GM21619 (cell line): ENCODE measurements around the gene MAML3.
"Not testable (repeated sequence)": the region's sequence is repeated elsewhere in the genome, so short reads cannot be mapped to it uniquely, and the experiment has no call there.

Source experiments
- ATAC-seq: cut with Tn5 transposase; IDR thresholded peaks from one replicate; pipeline ENCODE4 v1.9.1; 2021; ENCODE audit not compliant: unreplicated experiment

MAML3 gene

DNA sequence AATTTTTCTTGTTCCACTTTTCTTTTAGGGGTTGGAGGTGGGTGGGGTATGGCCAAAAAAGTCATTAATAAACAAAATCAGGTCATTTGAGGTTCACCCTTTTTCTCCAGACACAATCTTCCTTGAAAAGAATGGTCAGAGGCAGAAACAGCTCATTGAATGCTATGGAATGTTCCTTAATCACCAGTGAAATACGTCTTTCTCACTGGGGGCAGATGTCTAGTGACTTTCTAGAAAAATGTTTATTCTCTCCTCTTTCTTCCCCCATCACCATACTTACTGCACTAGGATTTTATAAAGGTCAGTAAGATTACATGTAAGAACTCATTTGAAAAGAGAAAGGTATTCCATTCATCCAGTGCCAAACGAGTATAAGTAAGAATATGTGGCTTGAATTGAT, 443.9 kb downstream of the MAML3 start:
- no peak for ATAC-seq

DNA sequence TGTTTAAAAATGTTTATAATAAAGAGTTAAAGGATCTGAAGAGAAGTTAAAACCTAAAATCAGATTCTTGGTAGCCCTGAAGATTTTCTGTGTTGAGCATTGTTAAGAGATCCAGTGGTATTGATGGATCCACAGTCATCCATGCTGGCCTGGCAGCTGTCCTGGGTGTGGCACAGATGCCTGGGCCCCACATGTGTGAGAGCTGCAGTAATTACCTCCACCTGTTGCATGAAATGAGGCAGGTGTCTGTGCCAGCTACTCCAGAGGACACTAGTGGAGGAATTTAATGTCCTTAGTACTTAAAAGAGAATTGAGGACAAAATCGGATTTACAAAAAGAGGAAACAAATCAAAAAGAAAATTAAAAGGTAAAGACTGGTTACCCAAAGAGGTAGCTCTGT, 444.3 kb downstream of the MAML3 start:
- ATAC-seq, result no peak

DNA sequence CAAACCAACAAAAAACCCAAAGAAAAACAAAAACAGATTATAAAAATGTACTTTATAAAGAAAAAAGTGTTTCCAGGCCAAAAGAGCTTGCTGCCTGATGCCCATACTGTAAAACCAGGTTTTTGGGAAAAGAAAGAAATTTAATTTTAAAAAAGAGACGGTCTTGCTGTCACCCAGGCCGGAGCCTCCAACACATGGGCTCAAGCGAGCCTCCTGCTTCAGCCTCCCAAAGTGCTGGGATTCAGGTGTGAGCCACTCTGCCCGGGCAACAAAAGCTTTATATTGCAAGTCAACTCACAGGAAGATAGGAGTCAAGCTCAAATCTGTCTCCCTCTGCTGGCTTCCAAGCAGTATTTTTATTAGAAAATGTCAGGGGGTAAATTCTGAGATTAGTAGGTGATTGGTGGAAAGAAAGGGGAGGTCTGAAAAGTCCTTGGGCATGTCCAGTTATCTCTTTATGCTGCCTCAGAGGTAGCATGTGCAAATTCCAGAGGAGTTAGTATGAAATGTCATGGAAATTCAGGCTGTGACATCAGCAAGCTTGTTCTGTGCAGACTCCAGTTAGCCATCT, 449.0 kb downstream of the MAML3 start:
- no peak for ATAC-seq

DNA sequence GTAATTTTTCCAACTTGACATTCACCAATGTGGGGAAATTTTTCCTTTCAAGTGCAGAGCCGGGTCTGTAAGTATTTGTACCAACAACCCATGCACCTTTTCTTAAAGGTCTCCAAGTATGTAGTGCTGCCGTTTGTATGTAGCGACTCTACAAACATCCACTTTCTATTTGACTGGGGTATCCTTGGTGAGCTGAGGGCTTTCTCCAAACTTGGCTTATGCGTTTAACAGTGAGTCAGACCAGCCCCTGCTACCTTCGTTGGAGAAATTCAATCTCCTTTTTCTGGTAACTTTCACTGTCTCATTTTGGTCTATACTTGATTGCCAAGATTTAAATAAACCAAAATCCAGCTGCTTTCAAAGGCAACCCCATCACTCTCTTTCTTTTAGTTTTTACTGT, 453.4 kb downstream of the MAML3 start:
- no peak for ATAC-seq

DNA sequence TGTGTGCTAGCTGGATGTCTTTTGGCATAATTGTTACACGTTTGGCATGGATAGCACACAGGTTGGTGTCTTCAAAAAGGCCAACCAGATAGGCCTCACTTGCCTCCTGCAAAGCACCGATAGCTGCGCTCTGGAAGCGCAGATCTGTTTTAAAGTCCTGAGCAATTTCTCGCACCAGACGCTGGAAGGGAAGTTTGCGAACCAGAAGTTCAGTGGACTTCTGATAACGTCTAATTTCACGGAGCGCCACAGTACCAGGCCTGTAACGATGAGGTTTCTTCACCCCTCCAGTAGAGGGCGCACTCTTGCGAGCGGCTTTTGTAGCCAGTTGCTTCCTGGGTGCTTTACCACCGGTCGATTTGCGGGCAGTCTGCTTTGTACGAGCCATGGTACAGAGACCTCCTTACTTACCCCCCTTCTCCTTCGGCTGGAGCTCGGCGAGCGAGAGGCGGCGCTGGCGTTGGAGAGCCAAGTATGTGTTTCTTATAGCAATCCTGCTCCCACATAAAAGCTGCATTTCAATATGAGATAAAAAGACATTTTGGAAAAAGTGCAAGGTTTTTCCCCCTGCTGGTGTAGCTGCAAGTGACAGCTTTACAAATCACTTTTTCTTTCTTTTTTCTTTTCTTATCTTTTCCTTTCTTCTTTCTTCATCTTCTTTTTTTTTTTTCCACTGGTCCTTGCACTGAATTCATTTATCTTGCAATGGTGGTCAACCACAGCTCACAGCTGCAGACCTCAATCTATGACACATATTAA, 455.6 kb downstream of the MAML3 start:
- not testable (repeated sequence) for ATAC-seq

DNA sequence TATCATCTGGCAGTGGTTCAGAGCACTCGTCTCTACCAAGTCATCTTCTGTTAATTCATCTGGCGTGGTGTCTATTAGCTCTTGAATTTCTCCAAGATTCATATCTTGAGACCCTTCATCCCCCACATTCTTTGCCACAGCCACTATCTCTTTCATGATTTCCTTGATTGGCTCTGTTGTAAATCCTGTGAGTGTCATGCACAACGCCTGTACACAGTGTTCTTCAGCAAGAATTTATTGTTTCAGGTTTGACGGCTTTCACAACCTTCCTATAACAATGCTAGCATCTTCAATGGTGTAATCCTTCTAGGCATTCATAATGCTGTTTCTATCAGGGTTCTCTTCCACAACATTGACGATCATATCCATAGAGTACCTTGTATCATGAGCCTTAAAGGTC, 457.5 kb downstream of the MAML3 start:
- ATAC-seq, result no peak

DNA sequence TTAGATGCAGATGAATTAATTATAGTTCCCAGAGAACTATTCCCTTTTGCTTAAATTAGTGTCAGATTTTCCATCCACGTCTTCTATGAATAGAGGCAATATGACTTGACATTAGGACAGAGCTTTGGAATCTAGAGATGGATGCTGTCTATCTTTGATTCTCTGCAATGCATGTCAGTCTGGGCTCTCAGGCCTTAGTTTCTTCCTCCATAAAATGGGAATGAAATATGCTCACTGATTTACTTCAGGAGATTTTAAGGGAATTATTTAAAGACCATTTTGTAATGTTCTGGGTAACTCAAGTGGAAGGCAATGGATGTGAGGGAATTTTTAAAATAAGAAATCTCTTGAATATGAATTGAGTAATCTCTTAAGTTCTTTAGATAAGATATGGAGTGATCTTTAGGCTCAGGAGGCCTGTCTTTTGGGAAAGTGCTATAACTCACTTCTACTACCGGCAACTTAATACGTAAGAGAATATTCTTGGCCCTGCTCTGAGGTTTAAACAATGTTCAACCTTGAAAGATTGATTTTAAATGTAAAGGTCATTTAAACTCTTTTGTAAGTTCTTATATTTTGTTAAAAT, 459.4 kb downstream of the MAML3 start:
- ATAC-seq, result no peak

DNA sequence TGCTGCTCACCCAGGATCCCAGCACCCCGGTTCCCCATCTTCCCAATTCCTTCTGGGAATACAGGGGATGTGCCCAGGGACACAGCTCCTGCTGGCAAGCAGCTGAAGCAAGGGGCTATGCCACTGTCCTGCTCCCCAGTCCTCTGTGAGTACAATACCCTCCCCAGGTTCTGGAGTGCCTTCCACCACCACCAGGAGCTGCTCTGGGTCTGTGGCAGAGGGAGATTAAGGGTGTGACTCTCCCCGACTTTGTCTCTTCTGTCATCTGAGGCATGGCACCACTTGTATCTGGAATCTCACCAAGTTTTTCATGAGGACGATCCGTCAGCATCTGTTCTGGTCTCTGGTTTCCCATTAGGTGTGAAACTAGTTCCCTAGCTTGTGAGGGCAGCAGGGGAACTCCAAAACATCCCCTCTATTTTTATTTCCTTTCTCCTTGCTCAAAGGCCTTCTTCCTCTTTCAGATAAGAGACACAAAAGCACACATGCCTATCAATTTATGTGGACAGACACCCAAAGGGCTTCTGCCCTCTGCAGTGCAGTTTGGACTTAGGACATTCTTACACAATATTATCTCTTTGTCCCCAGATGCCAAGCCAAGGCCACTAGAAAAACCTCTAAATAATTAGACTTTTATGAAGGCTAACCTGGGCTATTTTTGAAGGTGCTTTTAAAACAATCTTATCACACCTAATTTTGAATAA, 461.5 kb downstream of the MAML3 start:
- ATAC-seq, result no peak

DNA sequence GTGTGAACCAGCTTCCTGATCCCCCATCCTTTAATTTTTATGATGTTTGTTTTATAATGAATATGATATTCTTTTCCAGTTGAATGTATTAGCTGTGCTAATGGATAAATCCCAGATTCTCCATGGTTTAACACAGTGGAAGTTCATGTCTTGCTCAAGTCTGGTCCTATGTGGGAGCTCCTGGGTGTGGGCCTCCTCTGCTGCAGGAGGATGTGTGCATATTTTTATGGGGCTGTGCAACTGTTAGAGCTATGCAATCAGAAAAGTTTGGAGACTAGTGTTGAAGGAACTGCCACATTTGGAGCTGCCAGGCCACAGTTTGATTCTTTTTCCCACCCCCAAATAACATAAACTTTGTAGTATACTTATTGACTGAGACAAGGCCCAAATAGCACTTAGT, 463.6 kb downstream of the MAML3 start:
- ATAC-seq, result no peak

DNA sequence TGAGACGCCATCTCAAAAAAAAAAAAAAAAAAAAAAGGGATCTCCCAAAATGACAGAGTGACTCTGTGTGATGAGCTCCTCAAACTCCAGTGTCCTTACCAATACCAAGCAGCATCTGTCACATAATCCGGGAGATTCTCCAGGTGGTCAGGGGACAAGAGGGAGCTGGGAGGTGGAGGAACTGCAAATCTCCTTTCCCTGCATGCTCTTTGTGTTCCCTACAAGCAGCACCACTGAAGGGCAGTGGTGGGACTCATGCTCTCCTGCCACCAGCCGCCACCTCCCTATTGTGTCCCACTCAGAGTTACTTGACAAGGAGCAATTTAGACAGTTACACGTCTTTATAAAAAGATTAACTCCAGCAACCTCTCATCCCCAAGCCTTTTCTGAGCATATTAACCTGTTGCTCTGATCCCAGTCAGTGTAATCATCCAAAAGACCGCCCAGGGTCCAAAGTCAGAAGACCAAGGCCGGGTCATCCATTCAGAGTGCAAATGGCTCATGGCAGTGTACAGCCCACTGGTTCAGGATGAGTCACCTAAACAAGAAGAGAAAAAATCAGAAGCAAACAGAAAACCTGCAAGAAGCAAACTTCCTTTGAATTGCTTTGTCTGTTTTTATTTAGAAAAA, 464.8 kb downstream of the MAML3 start:
- ATAC-seq, result no peak

DNA sequence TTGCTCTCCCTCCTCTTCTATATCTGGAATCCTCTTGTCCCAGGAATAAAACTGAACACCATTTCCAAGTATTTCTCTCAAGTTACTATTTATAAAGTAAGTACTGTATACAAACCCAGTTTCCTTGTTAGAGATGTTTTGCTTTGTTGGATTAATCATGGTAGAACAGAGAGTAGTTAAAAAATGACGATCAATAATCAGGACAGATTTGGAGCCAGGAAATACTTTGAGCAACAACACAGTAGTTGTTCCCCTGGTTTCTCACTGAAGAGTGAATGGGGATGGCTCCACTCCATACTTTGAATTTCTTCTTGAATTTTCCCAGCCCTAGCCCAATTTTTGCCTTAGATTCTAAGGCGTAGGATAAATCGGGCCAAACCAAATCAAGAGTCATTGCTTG, 467.0 kb downstream of the MAML3 start:
- ATAC-seq, result no peak

DNA sequence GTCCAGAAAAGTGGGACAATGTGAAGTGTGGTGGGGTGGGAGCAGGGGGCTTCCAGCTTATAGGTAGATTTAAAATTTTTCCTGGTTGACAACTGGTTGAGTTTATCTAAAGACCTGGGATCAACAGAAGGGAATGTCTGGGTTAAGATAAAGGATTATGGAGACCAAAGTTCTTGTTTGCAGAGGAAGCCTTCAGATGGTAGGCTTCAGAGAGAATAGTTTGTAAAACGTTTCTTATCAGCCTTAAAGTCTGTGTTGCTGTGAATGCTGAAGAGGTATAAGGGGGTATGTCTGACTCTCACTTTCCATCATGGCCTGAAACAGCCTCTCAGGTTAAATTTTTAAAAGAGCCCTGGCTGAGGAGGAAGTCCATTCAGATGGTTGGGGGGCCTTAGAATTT, 467.9 kb downstream of the MAML3 start:
- ATAC-seq, result no peak

DNA sequence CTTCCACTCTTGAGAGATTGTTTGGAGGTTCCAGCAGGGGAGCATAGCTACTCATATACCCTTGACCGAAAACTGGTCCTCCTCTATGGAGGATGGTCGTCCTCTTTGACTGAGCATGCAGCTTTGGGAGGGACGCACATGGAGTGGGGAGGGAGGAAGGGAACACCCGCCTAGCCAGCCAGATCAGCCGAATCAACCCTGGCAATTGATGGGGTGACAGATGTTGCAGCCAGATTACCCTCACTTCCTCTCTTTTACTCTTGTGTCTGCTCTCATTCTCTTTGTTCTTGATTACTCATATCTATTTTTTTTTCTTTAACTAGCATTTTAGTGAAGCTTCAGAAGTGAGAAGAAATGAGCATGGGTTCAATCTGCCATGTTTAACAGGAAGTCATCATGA, 468.8 kb downstream of the MAML3 start:
- no peak for ATAC-seq

DNA sequence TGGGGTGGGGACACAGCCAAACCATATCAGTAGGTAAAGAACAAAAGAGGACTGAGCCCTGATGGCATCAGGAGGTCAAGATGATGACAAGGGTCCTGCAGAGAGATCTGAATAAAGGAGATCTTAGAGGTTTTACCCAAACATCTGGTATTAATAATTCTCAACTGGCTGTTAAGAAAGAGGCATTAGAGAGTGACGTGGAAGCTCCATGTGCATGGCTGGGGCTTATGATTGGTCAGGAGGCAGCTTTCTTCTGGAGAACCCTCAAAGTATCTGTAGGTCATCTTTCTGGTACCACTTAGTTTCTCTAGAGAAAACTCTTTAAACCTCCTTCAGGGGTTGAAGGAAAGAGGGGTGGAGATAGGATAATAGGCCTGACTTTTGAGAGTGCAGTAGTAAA, 469.6 kb downstream of the MAML3 start:
- ATAC-seq, result no peak

DNA sequence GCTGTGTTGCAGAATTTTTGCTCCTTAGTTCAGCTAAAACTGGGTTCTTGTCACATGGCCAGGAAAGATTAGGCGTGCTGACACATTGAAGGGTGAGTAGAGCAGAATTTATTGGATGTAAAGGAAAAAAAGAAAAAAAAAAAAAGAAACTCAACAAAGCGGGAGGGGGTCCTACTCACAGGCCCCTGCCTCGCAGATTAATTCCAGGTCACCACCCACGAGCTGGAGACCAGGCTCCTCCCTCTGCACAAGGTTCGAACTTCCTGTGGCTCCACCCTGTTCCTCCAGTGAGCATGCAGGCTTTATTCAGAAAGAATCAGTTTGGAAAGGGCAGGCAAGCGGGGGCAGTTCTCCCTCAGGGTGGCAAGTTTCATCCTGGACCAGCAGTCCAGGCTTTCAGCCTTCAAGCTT, 471.2 kb downstream of the MAML3 start:
- ATAC-seq, result no peak

DNA sequence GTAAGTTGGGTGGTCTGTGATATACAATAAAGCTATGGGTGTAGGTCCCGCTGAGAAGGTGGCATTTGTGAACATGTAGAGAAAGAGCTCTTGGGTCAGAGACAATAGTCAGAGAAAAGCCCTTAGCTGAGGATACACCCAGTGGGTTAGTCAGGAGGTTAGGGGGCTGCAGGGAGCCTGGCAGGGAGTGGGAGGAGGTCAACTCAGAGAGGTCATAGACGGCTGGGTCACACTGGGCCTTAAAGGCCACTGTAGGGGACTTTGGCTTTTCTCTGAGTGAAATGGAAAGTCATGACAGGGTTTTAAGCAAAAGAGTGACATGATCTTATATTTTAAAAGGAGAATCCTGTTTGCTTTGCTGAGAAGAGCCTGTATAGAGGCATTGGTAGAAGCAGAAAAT, 471.7 kb downstream of the MAML3 start:
- ATAC-seq, result no peak

DNA sequence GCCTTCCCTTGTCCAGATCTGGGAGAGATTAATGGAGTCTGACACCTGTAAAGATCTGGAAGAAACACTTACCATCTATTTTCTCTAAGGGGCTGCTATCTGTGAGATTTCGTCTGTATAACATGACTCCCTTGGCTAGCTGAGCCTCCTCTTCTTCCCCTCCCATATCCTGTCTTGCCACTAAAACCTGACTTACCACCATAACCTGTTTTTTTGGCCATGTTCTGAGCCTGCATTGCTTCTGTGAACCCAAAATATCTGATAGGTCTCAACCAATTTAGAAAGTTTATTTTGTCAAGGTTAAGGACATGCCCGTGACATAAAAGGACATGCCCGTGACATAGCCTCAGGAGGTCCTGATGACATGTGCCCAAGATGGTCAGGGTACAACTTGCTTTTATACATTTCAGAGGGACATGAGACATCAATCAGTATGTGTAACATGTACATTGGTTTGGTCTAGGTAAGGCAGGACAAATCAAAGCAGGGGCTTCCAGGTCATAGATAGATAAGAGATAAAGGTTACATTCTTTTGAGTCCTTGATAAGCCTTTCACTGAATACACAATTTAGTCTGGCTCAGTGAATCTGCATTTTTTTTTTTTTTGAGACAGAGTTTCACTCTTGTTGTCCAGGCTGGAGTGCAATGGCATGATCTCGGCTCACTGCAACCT, 476.9 kb downstream of the MAML3 start:
- no peak for ATAC-seq

DNA sequence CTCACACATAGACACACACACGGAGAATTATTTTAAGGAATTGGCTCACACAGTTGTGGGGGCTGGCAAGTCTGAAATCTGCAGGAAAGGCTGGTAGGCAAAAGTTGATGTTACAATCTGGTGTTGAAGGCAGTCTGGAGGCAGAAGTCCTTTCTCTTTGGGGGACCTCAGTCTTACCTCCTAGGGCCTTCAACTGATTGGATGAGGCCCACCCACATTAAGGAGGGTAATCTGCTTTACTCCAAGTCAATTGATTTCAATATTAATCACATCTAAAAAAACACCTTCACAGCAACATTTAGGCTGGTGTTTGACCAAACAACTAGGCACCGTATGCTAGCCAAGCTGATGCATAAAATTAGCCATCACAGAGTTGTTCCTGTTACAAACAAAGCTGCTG, 477.6 kb downstream of the MAML3 start:
- no peak for ATAC-seq

DNA sequence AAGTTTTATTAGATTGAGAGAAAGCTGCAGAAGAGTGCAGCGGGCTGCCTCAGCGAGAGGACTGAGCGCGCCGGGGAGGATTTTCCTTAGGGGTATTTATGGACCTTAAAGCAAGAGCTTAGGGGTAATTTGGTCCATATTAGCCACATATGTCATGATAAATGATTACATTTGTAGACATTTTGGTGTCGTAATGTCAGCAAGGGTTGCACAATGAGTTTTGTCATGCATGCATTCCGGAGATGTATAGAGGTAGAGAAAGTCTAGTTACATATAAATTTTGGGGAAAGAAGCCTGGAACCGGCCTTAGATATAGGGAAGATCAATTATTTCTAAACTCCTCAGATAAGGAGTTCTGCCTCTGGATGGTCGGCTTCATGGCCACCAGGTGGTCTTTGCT, 478.3 kb downstream of the MAML3 start:
- no peak for ATAC-seq

DNA sequence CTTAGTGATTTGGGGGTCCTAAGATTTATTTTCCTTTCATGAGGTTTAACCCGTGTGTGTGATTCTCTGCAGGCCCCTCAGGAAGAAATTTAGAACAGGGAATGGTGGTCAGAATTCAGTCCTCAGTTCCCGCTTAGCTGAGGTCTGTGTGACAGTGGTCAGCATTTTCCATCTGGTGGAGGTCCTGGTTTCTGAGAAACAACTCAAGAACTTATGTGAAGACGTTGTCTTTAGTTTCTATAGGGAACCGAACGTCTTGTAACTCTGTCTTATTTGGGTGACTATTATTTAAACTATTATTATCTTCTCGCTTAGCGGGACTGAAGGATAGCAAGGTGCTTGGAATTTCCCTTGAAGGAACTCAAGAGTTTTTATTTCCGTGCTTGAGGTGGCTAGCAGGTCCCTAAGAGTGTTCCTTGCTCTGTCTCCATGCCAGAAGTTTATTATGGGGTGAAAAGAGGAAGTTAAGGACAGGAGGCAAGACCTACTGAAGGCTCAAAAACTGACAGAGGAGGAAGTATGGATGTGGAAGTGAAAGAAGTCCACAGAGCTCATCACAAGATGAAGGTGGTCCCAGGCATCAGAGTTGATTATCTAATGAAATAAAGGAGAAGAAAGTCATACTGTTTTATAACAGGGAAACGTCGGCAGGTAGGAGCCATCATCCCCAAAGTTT, 479.0 kb downstream of the MAML3 start:
- ATAC-seq, result no peak

DNA sequence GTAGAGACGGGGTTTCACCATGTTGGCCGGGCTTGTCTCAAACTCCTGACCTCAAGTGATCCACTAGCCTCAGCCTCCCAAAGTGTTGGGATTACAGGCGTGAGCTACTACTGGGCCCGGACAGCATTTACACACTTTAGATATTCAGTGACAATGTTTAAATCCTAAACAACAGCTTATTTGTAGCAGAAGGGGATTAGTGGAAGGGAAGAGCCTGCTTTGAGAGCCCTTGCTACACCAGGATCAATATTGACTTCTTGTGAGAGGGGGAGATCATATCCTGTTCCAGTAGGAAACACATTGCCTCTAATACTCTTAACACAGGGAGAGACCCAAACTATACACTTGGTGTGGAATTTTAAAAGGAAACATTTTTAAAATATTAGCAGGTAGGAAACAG, 481.3 kb downstream of the MAML3 start:
- no peak for ATAC-seq
